ENCODE results near the gene SPIRE2.
"Not testable (repeated sequence)": the region's sequence is repeated elsewhere in the genome, so short reads cannot be mapped to it uniquely, and the experiment has no call there.

The SPIRE2 gene

DNA sequence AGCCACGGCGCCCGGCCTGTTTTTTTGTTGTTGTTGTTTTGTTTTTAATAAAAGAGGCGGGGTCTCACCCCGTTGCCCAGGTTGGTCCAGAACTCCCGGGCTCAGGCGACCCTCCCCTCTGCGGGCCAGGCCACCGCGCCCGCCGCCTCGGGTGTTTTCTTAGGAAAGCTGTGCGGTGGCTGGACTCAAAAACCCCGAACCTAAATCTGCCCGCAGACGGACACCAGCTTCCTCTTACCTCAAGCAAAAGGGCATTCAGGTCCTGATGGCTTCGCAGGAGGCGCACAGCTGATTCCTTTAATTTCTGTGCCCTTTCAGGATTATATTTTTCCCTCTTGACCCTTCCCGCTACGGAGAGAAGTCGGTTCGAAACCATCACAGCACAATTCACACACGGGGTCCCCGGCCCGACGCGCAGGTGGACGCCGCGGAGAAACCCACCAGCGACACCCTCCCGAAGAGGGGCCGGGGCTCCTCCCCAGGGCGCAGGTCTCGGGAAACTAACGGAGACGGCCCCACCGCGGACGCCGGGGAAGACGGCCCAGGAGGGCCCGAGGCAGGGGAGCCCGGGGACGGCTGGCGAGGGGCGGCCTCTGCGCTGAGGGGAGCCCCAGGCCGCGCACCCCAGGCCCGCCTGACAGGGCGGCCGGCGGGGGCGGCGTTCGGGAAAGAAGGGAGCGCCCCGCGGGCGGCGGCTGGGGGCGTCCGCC lies 12.5 kb upstream of the SPIRE2 start:
- no peak for DNase-seq

DNA sequence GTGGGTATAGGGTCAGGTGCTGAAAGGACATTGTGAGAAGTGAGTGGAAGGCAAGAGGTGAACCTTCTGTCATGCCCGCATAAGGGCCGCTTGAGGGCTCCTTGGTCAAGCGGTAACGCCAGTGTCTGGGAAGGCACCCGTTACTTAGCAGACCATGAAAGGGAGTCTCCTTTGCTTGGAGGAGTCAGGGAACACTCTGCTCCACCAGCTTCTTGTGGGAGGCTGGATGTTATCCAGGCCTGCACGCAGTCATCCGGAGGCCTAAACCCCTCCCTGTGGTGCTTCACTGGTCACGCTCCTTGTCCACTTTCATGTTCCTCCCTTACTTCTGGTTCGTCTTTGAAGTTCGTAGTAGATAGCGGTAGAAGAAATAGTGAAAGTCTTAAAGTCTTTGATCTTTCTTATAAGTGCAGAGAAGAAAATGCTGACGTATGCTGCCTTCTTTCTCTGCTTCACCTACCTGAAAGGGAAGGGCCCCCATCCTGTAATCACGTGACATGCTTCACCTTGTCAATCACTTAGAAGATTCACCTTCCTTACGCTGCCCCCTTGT lies 9.3 kb upstream of the SPIRE2 start:
- peak; percentile 21 for DNase-seq

DNA sequence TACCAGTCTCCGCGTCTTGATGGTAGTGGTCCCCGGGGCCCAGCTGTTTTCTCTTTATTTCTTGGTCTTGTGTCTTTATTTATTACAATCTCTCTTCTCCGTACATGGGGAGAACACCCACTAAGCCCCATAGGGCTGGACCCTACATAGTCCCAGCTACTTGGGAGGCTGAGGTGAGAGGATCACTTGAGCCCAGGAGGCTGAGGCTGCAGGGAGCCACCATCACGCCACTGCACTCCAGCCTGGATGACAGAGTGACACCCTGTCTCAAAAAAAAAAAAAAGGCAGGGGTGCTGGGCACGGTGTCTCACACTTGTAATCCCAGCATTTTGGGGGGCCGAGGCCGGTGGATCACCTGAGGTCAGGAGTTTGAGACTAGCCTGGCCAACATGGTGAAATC lies 8.8 kb upstream of the SPIRE2 start:
- not testable (repeated sequence) for DNase-seq

DNA sequence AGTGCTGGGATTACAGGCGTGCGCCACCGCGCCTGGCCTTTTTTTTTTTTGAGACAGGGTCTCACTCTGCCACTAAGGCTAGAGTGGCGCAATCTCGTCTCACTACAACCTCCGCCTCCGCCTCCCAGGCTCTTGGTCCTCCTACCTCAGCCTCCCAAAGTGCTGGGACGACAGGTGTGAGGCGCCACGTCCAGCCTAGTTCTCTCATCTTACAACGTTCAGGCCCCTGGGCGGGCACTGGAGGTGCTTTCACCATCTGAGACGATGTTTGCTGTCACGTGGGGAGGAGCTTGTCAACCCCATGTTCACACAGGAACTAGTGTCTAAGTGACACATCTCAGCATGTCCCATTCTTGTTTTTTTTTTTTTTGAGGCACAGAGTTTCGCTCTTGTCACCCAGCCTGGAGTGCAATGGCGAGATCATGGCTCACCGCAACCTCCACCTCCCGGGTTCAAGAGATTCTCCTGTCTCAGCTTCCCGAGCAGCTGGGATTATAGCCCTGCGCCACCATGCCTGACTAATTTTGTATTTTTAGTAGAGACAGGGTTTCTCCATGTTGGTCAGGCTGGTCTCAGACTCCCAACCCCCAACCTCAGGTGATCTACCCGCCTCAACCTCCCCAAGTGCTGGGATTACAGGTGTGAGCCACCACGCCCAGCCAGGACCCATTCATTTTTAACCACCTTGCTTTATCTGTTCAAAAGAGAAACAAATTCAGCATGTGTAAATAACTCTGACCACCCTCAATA lies 6.7 kb upstream of the SPIRE2 start:
- peak; percentile 62 for DNase-seq

DNA sequence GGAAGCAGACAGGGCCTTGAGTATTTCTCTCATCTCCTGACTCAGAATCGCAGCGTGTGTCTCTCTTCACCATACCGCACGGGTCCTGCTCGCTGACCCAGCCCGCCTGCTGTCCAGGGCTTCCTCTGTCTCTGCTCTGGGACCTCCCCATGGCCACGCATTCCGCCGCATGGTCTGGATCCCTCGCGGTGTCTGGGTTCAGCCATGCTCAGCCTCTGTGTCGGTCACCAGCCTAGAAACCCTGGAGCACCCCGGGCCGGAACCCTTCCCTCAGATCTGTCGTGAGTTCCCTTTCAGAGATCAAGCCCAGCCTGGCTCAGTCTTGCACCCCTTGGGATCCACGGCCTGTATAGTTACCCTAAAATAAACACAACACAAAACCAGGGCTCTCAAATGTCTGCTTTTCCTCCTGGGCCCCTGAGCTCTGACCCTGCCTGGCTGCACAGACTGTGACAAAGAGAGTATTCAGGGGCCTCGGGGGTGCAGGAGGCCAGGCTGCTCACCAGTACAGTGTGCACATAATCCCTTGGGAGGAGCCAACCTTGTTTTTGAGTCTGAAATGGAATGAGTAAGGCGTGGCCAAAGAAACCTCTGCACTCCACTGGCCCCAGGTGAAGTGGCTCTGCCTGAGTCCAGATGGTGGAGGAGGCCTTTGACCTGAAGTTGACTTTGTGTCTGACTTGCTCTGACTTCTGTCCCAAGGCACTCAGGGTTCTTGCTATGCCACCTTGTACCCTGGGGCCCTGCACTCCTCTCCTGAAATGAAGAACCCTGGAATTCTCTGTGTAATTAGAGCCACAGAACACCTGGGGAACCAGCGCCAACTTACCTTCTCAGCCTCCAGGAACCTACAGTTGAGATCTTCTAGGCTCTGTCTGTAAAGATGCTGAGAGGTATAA lies 5.8 kb upstream of the SPIRE2 start:
- no peak for DNase-seq

DNA sequence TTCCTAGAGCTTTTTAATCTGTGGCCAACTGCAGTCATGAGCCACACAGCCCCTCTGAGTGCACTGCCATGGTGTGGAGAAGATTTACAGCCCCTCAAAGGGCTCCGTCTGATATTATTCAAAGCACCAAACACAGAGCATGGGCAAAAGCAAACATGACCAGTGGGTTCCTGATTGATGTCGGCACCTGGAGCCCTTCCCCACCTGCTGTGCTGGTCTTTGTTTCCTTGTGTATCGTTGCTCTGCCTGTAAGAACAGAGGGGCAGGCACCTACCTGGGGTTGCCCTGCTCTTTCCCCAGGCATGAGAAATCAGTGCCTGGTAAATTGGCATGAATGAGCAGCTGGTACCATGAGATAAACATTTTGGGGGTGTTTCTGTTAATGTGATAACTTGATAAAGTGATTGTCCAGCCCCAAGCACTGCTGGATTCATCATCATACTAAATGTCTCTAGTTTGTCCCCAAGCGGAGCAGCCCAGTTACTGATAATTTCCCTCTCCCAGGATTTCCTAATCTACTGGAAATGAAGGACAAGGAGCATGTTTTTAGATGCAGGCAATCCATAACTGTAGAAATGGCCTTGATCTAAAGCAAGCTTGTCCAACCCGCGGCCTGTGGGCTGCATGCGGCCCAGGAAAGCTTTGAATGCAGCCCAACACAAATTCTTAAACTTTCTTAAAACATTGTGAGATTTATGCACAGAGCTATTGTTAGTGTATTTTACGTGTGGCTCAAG lies 5.0 kb upstream of the SPIRE2 start:
- no peak for DNase-seq

DNA sequence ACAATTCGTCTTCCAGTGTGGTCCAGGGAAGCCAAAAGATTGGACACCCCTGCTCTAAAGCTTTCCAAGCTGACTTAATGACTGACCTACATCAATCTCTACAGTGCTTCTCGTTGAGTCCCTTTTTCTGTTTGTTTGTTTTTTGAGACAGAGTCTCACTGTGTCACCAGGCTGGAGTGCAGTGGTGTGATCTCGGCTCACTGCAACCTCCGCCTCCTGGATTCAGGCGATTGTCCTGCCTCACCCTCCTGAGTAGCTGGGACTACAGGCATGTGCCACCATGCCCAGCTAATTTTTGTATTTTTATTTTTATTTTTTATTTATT lies 4.5 kb upstream of the SPIRE2 start:
- not testable (repeated sequence) for DNase-seq

DNA sequence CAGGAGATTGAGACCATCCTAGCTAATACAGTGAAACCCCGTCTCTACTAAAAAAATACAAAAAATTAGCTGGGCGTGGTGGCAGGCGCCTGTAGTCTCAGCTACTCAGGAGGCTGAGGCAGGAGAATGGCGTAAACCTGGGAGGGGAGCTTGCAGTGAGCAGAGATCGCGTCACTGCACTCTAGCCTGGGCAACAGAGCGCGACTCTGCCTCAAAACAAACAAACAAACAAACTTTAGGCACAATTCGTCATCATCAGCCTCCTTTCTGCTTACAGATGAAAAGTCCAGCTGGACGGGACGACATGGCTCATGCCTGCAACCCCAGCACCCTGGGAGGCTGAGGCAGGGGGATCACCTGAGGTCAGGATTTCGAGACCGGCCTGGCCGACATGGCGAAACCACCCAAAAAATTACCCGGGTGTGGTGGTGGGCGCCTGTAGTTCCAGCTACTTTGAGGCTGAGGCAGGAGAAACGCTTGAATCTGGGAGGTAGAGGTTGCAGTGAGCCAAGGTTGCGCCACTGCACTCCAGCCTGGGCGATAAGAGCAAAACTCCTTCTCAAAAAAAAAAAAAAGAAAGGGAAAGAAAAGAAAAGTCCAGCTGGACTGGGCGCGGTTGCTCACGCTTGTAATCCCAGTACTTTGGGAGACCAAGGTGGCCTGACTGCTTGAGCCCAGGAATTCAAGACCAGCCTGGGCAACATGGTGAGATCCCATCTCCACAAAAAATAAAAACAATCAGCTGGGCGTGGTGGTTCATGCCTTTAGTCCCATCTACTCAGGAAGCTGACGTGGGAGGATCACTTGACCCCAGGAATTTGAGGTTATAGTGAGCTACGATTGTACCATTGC lies 1.5 kb upstream of the SPIRE2 start:
- no peak for DNase-seq

DNA sequence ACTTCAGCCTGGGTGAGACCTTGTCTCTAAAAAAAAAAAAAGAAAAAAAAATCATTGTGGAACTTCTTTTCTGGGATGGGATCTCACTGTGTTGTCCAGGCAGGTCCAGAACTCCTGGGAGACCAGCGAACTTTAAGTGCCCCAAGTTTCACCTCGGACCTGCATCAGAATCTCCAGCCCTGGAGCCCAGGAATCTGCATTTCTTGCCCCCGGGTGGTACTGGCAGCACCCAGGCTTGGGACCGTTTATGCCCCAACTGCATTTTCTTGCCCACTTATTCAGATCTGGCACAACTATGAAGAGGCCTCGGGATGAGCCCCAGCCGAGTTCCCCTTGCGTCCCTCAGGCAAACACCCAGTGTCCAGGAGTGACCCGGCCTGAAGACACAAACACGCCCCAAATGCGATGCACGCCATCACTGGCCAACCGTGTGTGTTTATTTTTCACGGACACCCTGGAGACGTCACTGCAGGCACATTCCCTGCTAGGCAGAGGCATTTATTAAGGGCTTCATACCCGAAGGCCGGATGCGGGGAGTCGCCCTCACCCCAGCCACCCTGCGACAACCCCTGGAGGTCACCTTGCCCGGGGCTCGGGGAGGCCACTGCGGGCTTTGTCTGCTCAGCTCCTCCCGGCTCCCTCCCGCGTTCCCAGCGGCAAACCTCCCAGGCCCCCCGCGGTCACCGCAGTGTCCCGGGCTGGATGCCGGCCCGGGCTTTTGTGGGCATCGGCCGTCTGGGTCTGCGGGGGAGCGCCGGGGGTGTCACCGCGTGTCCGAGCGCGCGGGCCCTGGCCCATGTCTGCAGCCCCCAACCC lies 684 bp upstream of the SPIRE2 start:
- DNase-seq, result no peak

DNA sequence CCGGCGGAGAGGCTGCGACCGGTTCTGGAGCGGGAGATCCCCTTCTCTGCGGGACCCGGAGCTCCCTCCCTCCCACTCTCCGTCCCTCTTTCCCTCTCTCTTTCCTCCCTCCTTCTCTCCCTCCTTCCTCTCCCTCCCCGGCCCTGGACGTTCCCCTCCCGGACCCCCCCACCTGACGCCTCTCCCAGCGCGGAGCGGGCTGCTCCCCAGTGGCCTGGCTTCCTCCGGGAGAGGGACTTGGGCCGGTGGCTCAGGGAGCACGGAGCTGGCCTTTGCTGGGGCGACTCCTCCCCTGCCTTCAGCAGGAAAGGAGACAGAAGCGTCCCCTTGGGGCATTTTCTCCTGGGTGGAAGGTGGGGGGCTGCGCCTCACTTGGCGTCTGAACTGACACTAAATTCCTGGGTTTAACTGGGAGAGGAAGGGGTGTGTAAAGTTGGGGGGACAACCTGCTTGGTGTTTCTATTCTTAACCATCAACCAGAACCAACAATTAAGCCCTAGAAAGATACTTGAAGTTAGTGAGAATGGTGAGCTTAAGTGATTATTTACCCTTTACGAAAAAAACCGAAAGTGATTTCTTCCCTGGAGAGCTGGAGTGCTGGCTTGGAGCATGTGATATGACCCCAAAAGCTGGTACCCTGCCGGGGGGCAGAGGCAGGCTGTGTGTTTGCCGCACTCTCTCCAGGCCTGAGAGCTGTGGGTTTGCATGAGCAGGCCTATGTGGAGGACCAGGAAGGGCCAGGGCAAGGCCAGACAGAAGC lies 775 bp downstream of the SPIRE2 start:
- no peak for DNase-seq

DNA sequence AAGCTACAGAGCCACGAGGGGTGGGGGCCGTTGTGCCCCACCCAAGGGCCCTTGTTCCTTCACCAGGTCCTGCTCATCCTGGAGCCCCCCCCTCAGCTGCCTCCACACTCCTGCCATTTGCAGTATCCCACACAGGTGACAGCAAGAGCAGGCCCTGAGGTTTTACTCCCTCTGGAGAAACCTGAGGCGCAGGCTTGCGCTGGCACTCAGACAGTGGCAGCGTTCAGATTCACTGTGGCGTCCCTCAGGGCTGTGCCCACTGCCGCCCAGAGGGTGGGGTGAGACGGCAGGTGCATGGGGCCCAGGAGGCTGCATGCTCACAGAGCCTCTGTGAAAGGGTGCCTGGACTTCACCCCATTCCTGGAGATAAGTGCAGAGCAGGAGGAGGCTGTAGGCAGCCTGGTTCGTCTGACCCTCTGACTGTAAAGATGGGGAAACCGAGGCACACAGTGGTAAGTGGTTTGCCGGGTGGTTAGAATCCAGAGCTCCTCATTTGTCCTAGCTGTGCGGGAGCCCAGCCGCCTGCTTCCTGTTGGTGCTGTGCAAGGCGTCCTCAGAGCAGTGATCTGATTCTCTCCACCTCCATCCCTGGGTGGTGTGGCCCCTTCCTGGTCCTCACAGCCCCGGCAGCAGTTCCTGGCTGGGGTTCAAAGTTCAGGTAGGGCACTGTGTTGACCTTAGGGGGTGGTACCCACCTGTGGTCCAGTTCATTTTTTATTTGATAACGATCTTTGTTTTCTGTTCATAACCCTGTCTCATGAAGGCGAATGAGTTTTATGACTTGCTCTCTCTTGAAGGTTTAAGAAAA lies 1.6 kb downstream of the SPIRE2 start:
- no peak for DNase-seq

DNA sequence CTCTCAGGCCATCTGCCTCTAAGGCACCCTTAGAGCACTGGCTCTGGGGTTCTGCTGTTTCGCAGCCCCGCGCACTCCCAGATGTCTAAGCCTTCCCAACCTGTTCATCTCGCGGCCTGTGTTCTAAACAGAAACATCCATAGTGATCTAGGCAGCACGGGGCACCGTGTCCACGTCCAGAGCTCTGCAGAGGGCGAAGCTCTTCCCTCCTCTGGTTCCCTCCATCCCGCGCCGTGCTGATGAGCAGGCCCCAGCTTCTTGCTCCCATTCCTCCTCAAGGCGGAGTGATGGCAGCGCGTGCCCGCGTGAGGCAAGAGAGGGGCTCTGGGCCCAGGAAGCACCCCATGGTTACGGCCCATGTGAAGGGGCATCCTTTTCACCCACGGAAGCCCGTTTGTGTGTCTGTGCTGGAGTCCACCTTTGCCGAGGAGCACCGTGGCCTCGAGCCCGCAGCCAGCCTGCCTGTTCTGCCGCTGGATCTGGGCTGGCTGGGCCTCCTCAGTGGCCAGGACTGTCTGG lies 3.6 kb downstream of the SPIRE2 start:
- no peak for DNase-seq

DNA sequence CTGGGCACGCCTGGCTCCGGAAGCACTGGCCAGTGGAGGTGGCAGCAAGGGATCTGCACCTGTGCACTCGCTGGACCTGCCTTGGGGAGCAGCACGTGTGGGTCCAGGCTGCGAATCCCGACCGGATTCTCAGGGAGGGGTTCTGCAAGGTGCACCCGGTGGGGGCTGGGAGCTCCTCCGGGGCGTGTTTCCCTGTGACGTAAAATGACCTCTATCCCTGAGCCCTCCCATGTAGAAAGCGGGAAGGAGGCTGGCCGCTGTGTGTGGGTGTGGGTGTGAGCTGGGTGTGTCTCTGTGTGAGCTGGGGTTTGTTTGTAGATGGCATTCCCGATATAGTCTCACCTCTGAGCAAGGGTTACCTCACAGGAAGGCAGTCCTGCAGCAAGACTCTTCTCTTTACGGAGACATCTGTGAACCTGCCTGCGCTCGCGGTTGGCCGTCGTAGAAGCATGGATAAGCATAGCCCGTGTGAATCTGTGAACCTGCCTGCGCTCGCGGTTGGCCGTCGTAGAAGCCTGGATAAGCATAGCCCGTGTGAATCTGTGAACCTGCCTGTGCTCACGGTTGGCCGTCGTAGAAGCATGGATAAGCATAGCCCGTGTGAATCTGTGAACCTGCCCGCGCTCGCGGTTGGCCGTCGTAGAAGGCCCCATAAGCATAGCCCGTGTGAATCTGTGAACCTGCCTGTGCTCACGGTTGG lies 5.5 kb downstream of the SPIRE2 start:
- DNase-seq, result not testable (repeated sequence)

DNA sequence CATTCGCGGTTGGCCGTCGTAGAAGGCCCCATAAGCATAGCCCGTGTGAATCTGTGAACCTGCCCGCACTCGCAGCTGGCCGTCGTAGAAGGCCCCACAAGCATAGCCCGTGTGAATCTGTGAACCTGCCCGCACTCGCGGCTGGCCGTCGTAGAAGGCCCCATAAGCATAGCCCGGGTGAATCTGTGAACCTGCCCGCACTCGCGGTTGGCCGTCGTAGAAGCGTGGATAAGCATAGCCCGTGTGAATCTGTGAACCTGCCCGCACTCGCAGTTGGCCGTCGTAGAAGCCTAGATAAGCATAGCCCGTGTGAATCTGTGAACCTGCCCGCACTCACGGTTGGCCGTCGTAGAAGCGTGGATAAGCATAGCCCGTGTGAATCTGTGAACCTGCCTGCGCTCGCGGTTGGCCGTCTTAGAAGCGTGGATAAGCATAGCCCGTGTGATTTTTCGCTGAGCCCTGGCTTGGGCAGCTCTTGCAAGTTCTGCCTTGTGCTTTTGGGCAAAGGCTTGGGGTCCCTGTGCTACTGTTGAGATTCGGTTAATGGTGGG lies 6.6 kb downstream of the SPIRE2 start:
- DNase-seq, result not testable (repeated sequence)

DNA sequence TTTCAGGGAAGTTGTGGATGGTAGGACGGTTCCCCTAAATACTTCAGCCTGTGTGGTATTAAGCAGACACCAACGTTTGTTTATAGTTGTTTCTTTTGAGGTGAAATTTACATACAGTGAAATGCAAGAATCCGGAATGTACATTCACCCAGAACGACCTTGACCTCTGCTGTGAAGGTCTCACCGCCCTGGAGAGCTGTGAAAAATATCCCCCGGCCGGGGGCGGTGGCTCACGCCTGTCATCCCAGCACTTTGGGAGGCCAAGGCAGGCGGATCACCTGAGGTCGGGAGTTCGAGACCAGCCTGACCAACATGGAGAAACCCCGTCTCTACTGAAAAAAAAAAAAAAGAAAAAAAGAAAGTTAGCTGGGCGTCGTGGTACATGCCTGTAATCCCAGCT lies 8.2 kb downstream of the SPIRE2 start:
- DNase-seq, result not testable (repeated sequence)

DNA sequence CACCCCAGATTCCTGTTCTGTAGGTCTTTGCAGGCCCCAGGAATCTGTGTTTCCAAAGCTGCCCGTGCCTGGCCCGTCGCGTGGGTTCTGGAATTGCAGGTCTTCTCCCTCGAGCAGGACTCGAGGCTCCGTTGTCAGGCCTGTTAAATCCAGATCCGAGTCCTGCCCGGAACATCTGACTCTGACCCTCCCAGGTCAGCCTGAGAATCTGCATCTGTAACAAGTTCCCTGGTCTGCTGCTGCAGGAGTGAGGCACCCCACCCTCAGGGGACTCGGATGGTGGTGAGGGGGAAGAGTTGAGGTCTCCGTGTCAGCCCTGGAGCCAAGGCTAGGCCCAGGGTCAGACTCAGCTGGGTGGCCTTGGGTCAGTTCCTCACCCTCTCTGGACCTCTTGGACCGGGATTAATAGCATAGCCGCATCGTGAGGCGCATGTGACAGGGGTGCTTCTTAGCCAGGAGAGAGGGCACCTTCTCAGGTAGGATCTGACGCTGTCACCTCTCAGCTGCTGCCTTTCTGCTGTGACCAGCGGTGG lies 8.8 kb downstream of the SPIRE2 start:
- no peak for DNase-seq

DNA sequence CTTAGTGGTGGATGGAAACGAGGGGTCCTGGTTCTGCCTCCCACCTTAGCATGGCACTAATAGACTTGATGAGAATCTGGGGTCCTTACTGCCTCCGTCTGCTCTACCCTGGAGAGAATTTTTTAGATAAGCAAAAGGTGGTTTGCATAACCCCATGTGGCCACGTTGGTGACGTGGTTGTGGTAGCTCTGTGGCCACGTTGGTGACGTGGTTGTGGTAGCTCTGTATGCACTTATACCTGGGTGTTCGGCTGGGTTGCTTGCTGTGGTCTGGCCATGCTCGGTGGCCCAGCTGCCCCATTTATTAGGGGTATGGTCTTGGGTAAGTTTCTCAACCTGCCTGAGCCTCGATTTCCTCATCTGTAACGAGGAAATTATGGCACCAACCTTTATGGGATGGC lies 13.0 kb downstream of the SPIRE2 start:
- peak; percentile 61 for DNase-seq
